ENCODE data around the gene SRSF8.
"Not testable (repeated sequence)": the region's sequence is repeated elsewhere in the genome, so short reads cannot be mapped to it uniquely, and the experiment has no call there.

Gene SRSF8

GRCh38 chr11:95091663-95092180 is 25.0 kb downstream of the SRSF8 start:
- no peak overlapping the region for H3K4me3 ChIP-seq
- H3K27ac ChIP-seq, result no peak overlapping the region

DNA sequence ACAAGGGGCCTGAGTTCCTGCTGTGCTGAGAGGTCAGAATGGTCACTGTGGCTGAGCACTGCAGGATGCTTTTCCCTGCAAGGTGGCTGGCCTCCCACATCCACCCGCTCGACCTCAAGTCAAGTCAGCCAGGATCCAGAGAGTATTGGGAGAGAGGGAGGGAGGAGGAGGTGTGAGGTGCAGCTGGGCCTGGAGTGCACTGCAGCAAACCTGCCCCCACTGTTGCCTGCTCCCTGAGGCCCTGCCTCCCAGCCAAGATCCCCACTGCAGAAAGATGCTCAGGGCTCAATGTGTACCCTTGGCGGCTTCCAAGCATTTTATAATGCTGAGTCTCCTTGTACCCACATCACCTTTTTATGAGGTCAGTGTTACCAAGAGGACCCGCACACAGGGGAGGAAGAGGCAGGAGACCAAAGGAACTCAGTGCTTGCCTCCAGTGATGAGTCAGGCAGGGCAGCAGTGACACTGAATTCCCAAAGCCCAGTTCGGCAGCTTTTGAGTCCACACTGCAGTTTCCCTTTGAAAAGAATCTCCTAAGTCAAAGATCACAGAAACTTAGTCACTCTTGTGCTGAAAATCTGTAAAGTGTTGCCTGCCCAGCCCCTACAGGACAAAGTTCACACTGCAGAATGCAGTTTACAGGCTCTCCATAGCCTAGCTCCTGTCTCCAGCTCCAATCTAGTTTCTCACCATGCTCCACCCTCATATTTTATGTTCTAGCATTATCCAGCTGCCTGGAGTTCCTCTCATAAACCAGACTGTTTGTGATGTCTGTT is 26.0 kb downstream of the SRSF8 start:
- H3K4me3 ChIP-seq, result no peak overlapping the region
- H3K27ac ChIP-seq, result no peak overlapping the region

DNA sequence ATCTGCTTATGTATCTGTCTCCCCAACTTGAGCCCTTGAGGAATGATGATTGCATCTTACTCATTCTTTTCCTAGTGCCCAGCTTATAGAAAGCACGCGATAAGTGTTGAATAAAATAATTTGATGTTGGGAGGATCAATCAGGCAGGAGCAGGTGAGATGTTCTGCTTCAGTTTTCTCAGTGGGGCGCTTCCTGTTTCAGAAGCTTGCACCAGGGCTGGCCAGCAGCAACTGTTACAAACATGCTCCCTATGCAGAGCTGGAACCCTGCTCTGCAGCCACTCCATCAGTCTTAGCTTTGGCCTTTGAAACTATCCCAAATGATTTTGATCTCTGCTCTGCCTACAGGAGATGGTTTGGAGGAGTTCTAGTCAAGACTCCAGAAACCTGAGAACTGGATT is 26.8 kb downstream of the SRSF8 start:
- H3K27ac ChIP-seq, result no peak overlapping the region
- no peak overlapping the region for H3K4me3 ChIP-seq

GRCh38 chr11:95095858-95096587 is 29.3 kb downstream of the SRSF8 start:
- H3K27ac ChIP-seq, result peak overlapping the region in 2 of 21 experiments; percentile 9 to 40
- H3K4me3 ChIP-seq, result no peak overlapping the region

DNA sequence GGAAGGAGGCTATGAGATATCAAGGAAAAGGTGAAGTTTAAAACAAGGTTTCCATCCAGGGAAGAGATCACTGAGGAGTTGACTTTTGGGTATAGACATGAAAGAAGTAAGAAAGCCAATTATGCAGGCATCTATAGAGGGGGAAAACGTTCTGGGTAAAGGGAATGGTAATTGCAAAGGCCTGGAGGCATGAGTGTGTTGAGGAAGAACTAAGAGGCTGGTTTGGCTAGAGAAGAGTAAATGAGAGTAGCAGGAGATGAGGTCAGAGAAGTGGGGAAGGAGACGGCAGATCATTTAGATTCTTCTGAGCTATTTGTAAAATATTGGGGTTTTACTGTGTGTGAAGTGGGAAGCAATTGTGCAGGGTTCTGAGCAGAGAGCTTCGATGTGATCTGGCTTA is 30.5 kb downstream of the SRSF8 start:
- Histone ChIP-seq H3K4me3 (no peak overlapping the region), H3K27ac (no peak overlapping the region)

GRCh38 chr11:95098826-95099225 is 32.1 kb downstream of the SRSF8 start:
- no peak overlapping the region for H3K27ac ChIP-seq
- no peak overlapping the region for H3K4me3 ChIP-seq

- Histone ChIP-seq H3K4me3 (no peak overlapping the region), H3K27ac (no peak overlapping the region)
Observed at GRCh38 chr11:95100191-95100648, 33.5 kb downstream of the SRSF8 start.

DNA sequence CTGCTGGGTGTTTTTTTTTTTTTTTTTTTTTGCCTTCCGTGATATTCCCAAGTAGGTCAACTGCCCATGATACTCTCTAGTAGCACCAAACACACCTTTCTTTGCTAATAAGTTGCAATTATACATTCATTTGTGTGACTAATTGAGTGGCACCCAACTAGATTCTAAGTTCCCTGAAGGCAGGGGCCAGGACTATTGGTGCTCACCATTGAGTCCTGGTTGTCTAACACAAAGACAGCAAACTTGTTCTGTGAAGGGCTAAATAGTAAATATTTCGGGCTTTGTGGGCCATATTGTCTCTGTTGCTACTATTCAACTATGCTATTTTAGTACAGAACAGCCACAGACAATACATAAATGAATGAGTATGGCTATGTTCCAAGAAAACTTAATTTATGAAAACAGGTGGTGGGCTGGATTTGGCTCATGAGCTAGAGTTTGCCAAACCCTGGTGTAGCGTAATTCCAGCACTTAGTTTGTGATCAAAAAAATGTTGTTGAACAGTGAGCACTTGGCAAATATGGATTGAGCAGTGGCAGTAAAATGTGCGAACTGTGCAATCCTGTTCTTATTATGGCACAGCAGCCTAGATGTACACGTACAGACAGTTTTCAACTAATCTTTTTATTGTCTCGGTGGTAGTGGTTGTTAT is 34.3 kb downstream of the SRSF8 start:
- Histone ChIP-seq H3K27ac (no peak overlapping the region), H3K4me3 (no peak overlapping the region)

DNA sequence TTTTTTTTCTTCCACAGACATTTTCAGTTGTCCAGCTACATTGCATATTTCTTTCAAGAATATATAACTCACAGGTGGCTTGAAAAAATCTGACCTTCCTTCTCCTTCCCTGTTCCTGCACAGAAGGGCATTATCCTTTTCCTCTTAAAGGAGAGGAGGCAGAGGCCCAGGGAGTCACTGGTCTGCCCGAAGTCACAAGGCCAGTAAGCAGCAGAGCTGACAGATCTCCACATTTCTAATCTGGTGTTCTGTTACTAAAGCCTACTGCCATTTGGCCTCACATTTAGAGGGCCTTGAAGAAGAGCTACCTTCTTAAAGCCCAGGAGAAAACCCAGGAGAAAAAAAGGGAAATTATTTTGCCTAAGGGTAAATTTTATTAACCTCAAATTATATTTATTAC is 35.2 kb downstream of the SRSF8 start:
- Histone ChIP-seq H3K4me3 (no peak overlapping the region), H3K27ac (no peak overlapping the region)

- no peak overlapping the region for H3K27ac ChIP-seq
Observed at GRCh38 chr11:95102733-95103132, 36.0 kb downstream of the SRSF8 start.

GRCh38 chr11:95103701-95104100 is 37.0 kb downstream of the SRSF8 start:
- no peak overlapping the region for H3K27ac ChIP-seq
- H3K4me3 ChIP-seq, result no peak overlapping the region

More at GRCh38 chr11:95102733-95103132, 36.0 kb downstream of the SRSF8 start:
- H3K4me3 ChIP-seq, result no peak overlapping the region

DNA sequence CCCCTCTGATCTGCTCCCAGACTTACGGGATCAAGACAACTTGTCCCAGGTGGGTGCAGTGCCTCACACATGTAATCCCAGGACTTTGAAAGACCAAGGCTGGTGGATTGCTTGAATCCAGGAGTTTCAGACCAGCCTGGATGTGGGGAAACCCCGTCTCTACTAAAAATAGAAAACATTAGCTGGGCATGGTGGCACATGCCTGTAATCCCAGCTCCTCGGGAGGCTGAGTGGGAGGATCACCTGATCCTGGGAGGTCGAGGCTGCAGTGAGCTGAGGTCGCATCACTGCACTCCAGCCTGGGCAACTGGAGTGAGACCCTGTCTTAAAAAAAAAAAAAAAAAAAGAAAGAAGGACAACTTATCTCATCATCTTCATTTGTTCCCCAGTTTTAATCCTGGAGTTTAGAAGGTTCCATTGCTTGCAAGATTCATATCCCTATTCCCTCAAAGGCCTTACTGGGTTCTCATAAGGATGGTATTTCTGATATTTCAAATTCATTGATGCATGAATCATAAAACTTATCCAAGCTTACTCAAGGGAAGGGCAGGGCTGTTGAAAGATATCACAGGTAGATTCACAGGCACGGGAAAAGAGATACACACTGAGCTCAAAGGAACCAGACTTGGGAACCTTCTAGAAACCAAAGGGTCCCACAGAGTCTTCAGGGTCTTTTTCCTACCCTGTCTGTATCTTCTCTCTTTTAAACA is 37.6 kb downstream of the SRSF8 start:
- no peak overlapping the region for H3K4me3 ChIP-seq
- no peak overlapping the region for H3K27ac ChIP-seq

DNA sequence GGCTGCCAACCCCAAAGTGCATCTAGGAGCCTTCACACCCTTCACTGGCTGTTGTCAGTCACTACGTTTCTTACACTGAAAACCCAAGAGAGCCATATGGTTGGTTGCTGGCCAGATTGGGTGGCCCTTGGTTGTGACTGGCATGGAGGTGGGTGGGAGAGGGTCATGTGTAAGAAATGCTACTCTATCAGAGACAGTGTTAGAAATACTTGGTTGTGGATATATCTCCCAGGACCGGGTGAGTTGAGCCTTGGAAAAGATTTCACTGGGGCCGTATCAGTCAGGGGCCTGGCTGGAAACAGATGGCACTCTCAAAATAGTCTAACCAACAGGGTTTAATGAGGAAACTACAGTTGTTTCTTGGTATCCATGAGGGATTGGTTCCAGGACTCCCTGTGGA is 38.1 kb downstream of the SRSF8 start:
- no peak overlapping the region for H3K27ac ChIP-seq
- H3K4me3 ChIP-seq, result no peak overlapping the region

DNA sequence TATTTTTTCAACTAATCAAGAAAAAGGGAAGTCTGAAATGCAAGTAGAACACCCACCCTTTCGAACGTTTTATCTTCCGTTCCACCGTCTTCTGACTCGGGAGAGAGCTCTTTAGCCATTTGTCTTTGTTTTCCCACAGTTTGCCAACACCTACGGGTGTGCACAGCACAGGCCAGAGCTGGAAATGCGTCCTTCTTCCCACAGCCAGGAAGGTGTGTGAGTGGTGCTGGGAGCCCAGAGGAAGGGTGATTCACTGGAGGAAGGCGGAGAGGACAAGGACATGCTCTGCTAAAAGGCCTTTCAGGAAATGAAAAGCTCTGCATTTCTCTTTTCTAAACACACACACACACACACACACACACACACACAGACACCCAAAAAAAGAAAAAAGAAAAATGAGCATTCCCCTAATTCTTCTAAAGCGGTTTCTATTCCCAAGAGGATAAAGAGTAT is 41.5 kb downstream of the SRSF8 start:
- Histone ChIP-seq H3K4me3 (peak overlapping the region in 2 of 7 experiments; percentile 10 to 21), H3K27ac (peak overlapping the region in 20 of 21 experiments; percentile 3 to 85 (median 76))

- Histone ChIP-seq H3K4me3 (no peak overlapping the region), H3K27ac (peak overlapping the region in 17 of 21 experiments; percentile 27 to 85 (median 75))
Observed at GRCh38 chr11:95108671-95109551, 42.2 kb downstream of the SRSF8 start.

DNA sequence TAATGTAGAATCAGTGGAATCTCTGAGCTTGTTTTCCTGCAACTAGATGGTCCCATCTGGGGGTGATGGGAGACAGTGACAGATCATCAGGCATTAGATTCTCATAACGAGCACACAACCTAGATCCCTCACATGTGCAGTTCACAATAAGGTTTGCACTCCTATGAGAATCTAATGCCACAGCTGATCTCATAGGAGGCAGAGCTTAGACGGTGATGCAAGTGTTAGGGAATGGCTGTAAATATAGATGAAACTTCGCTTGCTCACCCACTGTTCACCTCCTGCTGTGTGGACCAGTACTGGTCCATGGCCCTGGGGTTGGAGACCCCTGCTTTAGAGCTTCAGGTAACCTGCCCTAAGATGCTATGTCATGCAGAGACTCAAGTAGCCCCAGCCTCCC is 44.8 kb downstream of the SRSF8 start:
- H3K4me3 ChIP-seq, H3K27ac ChIP-seq: not testable (repeated sequence)

GRCh38 chr11:95111923-95112540 is 45.3 kb downstream of the SRSF8 start:
- no peak overlapping the region for H3K4me3 ChIP-seq
- no peak overlapping the region for H3K27ac ChIP-seq

GRCh38 chr11:95115597-95115996 is 48.9 kb downstream of the SRSF8 start:
- H3K27ac ChIP-seq, result no peak overlapping the region
- no peak overlapping the region for H3K4me3 ChIP-seq
